Activated CD8-positive, alpha-beta T cell treated with anti-CD3 and anti-CD28 coated beads, Interleukin-2, amount 10 ng/mL, durations not matched to agents 7 days and 5 days (primary cell): ENCODE results near the gene ABCC8. TPM values are rescaled to one million over a fixed set of nuclear protein-coding genes. Genes with fewer than 3 reads are reported as not detected.

Experiments used
- ATAC-seq: fragments of 150-1000 bp; cut with Tn5 transposase; one replicate; pipeline ENCODE4 v1.10.0; 2021; ENCODE audit warnings: moderate library complexity
- CTCF ChIA-PET: fragments of 350-600 bp; sonication (Branson Sonifier 250); formaldehyde crosslinking; loops from one replicate; lab custom pipeline; 2021; ENCODE audit warnings: antibody characterized with exemption; lab: Charles Lee
- POLR2A ChIA-PET: fragments of 350-600 bp; sonication (Branson Sonifier 250); formaldehyde crosslinking; loops from one replicate; lab custom pipeline; 2021; ENCODE audit warnings: antibody characterized with exemption; lab: Charles Lee
- DNase-seq: peaks from one replicate; pipeline ENCODE4 v3.0.0-alpha.2; 2020
- H3K27ac Mint-ChIP-seq: one replicate; pipeline ENCODE4 v1.8.0; 2021; ENCODE audit warnings: mild to moderate bottlenecking, mixed read lengths
- H3K27me3 Mint-ChIP-seq: one replicate; pipeline ENCODE4 v1.8.0; 2021; ENCODE audit warnings: low read depth, mixed read lengths
- H3K36me3 Mint-ChIP-seq: one replicate; pipeline ENCODE4 v1.8.0; 2021; ENCODE audit warnings: low read depth, mixed read lengths
- H3K4me1 Mint-ChIP-seq: one replicate; pipeline ENCODE4 v1.8.0; 2021; ENCODE audit warnings: low read depth, mixed read lengths
- H3K4me3 Mint-ChIP-seq: one replicate; pipeline ENCODE4 v1.8.0; 2021; ENCODE audit warnings: mild to moderate bottlenecking, mixed read lengths
- H3K9me3 Mint-ChIP-seq: one replicate; pipeline ENCODE4 v1.8.0; 2022; ENCODE audit warnings: mixed read lengths; ENCODE audit not compliant: insufficient read depth
- total RNA-seq, 2 experiments: library from RNA; stranded (reverse); gene quantifications; one replicate each; pipeline ENCODE4 v1.2.3, GENCODE V29; 2021

The ABCC8 gene
- total RNA-seq, 2 experiments from 2014 or later = 0.61 to 1.5 TPM

- Mint-ChIP-seq H3K9me3 (no peaks in the 10 kb centered on the region), H3K27me3 (peaks cover 11% of the 10 kb centered on the region), H3K4me1 (peaks cover 13% of the 10 kb centered on the region), H3K36me3 (no peaks in the 10 kb centered on the region), H3K27ac (no peak overlapping the region), H3K4me3 (no peak overlapping the region)
- no peak for DNase-seq
- ChIA-PET CTCF (interaction anchor here (0.7 to 2.4 kb wide), 3 partner anchors 8 to 136 kb away, joined by 3 to 11 read pairs (median 3); no protein-coding TSS in a partner anchor), POLR2A (no interaction called here)
- ATAC-seq = no peak
These were observed 84.9 kb downstream of the ABCC8 start for GRCh38 chr11:17391493-17392355.

- no peak overlapping the region for H3K27ac Mint-ChIP-seq
These were observed 86.5 kb downstream of the ABCC8 start for GRCh38 chr11:17389957-17390649.

GRCh38 chr11:17389211-17389956 is 87.3 kb downstream of the ABCC8 start:
- H3K27ac Mint-ChIP-seq = no peak overlapping the region
- H3K27me3 Mint-ChIP-seq = peaks cover 11% of the 10 kb centered on the region
- peaks cover 17% of the 10 kb centered on the region for H3K4me1 Mint-ChIP-seq
- peak overlapping the region; percentile 63 for H3K4me3 Mint-ChIP-seq
- DNase-seq (peak; percentile 83), ATAC-seq (peak; percentile 85)
- no peaks in the 10 kb centered on the region for H3K9me3 Mint-ChIP-seq
- H3K36me3 Mint-ChIP-seq = no peaks in the 10 kb centered on the region
- POLR2A ChIA-PET = no interaction called here
- CTCF ChIA-PET = interaction anchor here (0.7 to 3.5 kb wide), 14 partner anchors 11 to 159 kb away, joined by 3 to 25 read pairs (median 3); no protein-coding TSS in a partner anchor

More at GRCh38 chr11:17389957-17390649, 86.5 kb downstream of the ABCC8 start:
- POLR2A ChIA-PET = no interaction called here
- Mint-ChIP-seq H3K4me1 (peaks cover 17% of the 10 kb centered on the region), H3K27me3 (peaks cover 11% of the 10 kb centered on the region), H3K36me3 (no peaks in the 10 kb centered on the region), H3K4me3 (peak overlapping the region; percentile 42), H3K9me3 (no peaks in the 10 kb centered on the region)
- ATAC-seq = no peak
- DNase-seq = no peak
- CTCF ChIA-PET = interaction anchor here (0.7 to 2.0 kb wide), 7 partner anchors 10 to 138 kb away, joined by 3 to 7 read pairs (median 3); no protein-coding TSS in a partner anchor

- peak within 1 kb of the TSS; percentile 71 for H3K4me3 Mint-ChIP-seq
- peaks cover 17% of the 10 kb centered on the region for H3K4me1 Mint-ChIP-seq
- H3K9me3 Mint-ChIP-seq = no peaks in the 10 kb centered on the region
- ChIA-PET POLR2A (no interaction called here), CTCF (interaction anchor here (0.6 to 3.5 kb wide), 21 partner anchors 8 to 158 kb away, joined by 3 to 25 read pairs (median 4); no protein-coding TSS in a partner anchor)
- ATAC-seq = peak; percentile 70
- peaks cover 11% of the 10 kb centered on the region for H3K27me3 Mint-ChIP-seq
- DNase-seq = no peak
- H3K36me3 Mint-ChIP-seq = no peaks in the 10 kb centered on the region
- H3K27ac Mint-ChIP-seq = peak within 1 kb of the TSS; percentile 57
These were observed 87.9 kb downstream of the ABCC8 start, which contains the start of gene KCNJ11 for GRCh38 chr11:17388609-17389210. Gene KCNJ11 (minus strand): TSS chr11:17388659. CDS start chr11:17388091, 568 bp downstream.

GRCh38 chr11:17387811-17388210 is 88.8 kb downstream of the ABCC8 start:
- no peak for DNase-seq
- Mint-ChIP-seq H3K36me3 (no peaks in the 10 kb centered on the region), H3K27ac (no peak overlapping the region), H3K9me3 (no peaks in the 10 kb centered on the region), H3K27me3 (peaks cover 11% of the 10 kb centered on the region), H3K4me1 (peaks cover 17% of the 10 kb centered on the region), H3K4me3 (peak overlapping the region; percentile 45)
- POLR2A ChIA-PET = no interaction called here
- CTCF ChIA-PET = interaction anchor here (0.8 to 3.5 kb wide), 6 partner anchors 14 to 140 kb away, joined by 3 to 25 read pairs (median 4); no protein-coding TSS in a partner anchor
- ATAC-seq = no peak

- Mint-ChIP-seq H3K27me3 (peaks cover 11% of the 10 kb centered on the region), H3K36me3 (no peaks in the 10 kb centered on the region), H3K27ac (no peak overlapping the region), H3K9me3 (no peaks in the 10 kb centered on the region), H3K4me1 (peaks cover 17% of the 10 kb centered on the region), H3K4me3 (peak overlapping the region; percentile 45)
- POLR2A ChIA-PET = no interaction called here
- ATAC-seq (no peak), DNase-seq (no peak)
- CTCF ChIA-PET = interaction anchor here (0.7 to 3.5 kb wide), 9 partner anchors 26 to 141 kb away, joined by 3 to 25 read pairs (median 3); no protein-coding TSS in a partner anchor
These were observed 89.4 kb downstream of the ABCC8 start for GRCh38 chr11:17387254-17387653.

- Mint-ChIP-seq H3K4me3 (no peak overlapping the region), H3K9me3 (no peaks in the 10 kb centered on the region), H3K36me3 (no peaks in the 10 kb centered on the region), H3K27ac (no peak overlapping the region), H3K27me3 (peaks cover 11% of the 10 kb centered on the region), H3K4me1 (peaks cover 17% of the 10 kb centered on the region)
- POLR2A ChIA-PET = no interaction called here
- DNase-seq = peak; percentile 71
- CTCF ChIA-PET = interaction anchor here (0.7 to 3.5 kb wide), 9 partner anchors 26 to 142 kb away, joined by 3 to 25 read pairs (median 3); no protein-coding TSS in a partner anchor
- ATAC-seq = peak; percentile 55
These were observed 90.1 kb downstream of the ABCC8 start for GRCh38 chr11:17386331-17387084.

- DNase-seq (no peak), ATAC-seq (no peak)
- Mint-ChIP-seq H3K27me3 (peaks cover 6% of the 10 kb centered on the region), H3K36me3 (no peaks in the 10 kb centered on the region), H3K4me3 (no peak overlapping the region), H3K4me1 (peaks cover 17% of the 10 kb centered on the region), H3K9me3 (no peaks in the 10 kb centered on the region), H3K27ac (peak overlapping the region; percentile 43)
- CTCF ChIA-PET = interaction anchor here (1.0 to 5.0 kb wide), 7 partner anchors 27 to 156 kb away, joined by 3 to 101 read pairs (median 8); no protein-coding TSS in a partner anchor
- POLR2A ChIA-PET = no interaction called here
These were observed 90.7 kb downstream of the ABCC8 start for GRCh38 chr11:17385926-17386325.

GRCh38 chr11:17385492-17385891 is 91.2 kb downstream of the ABCC8 start:
- peaks cover 5% of the 10 kb centered on the region for H3K27me3 Mint-ChIP-seq
- H3K9me3 Mint-ChIP-seq = no peaks in the 10 kb centered on the region
- POLR2A ChIA-PET = no interaction called here
- peaks cover 17% of the 10 kb centered on the region for H3K4me1 Mint-ChIP-seq
- no peak for DNase-seq
- CTCF ChIA-PET = interaction anchor here (2.0 to 5.0 kb wide), 4 partner anchors 114 to 155 kb away, joined by 19 to 101 read pairs (median 31); no protein-coding TSS in a partner anchor
- H3K36me3 Mint-ChIP-seq = no peaks in the 10 kb centered on the region
- H3K27ac Mint-ChIP-seq = no peak overlapping the region
- no peak overlapping the region for H3K4me3 Mint-ChIP-seq
- no peak for ATAC-seq

GRCh38 chr11:17384002-17384511 is 92.6 kb downstream of the ABCC8 start:
- no peaks in the 10 kb centered on the region for H3K9me3 Mint-ChIP-seq
- peak; percentile 54 for ATAC-seq
- peaks cover 10% of the 10 kb centered on the region for H3K4me1 Mint-ChIP-seq
- ChIA-PET POLR2A (no interaction called here), CTCF (interaction anchor here (0.6 to 5.0 kb wide), 42 partner anchors 9 to 594 kb away, joined by 3 to 101 read pairs (median 4); partner anchors contain the start of gene USH1C)
- DNase-seq = peak; percentile 88
- no peak overlapping the region for H3K4me3 Mint-ChIP-seq
- H3K27me3 Mint-ChIP-seq = peaks cover 3% of the 10 kb centered on the region
- no peak overlapping the region for H3K27ac Mint-ChIP-seq
- H3K36me3 Mint-ChIP-seq = no peaks in the 10 kb centered on the region
